ENCODE data around the gene MYCN.

- TF ChIP-seq CTCF (conservative IDR thresholded peaks at IDR 0.05; ENCODE audit: low read depth, low read length) = no peak
- no peak for TF ChIP-seq EZH2 (IDR thresholded peaks at IDR 0.05; ENCODE audit: low read length, unreplicated experiment)
- no peak for TF ChIP-seq EZH2phosphoT487 (IDR thresholded peaks at IDR 0.05; ENCODE audit: borderline replicate concordance, low read length)
These were observed 1.1 kb downstream of the MYCN start for GRCh38 chr2:15941481-15941850.

All from PC-3 (cell line).